ENCODE data around the gene IRF2BP2. TPM values are rescaled to one million over a fixed set of nuclear protein-coding genes. Genes with fewer than 3 reads are reported as not detected.

IRF2BP2 gene
- total and polyA plus RNA-seq, 2 of the 13 experiments (the other 11 are each of a cell fraction or from before 2014, with no cell fraction given), result 140 to 147 TPM

DNA sequence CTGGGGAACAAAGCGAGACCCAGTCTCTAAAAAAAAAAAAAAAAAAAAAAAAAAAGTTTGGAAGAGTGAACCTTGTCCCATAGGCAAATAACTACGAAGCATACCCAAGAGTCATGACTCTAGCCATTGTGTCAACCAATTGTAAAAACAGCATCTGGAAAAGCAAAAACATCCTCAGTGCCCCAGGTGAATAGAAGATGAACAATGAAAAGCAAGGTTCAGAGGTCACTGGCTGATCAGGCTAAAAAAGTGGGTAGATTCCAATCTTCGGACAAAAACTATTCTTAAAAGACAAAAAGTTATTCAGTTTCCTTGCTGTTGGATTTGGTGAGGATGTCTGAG lies 11.1 kb upstream of the IRF2BP2 start (continued):
- TF ChIP-seq ZNF703 (CRISPR knock-in tag; IDR thresholded peaks at IDR 0.05; ENCODE audit: borderline replicate concordance) (no peak), SMC3 (IDR thresholded peaks at IDR 0.05; ENCODE audit: low read length) (no peak), ZNF234 (CRISPR knock-in tag; conservative IDR thresholded peaks at IDR 0.05) (no peak), HIVEP1 (CRISPR knock-in tag; IDR thresholded peaks at IDR 0.05) (no peak), ZNF572 (CRISPR knock-in tag; IDR thresholded peaks at IDR 0.05) (no peak), ZNF20 (CRISPR knock-in tag; IDR thresholded peaks at IDR 0.05) (no peak), ZNF331 (CRISPR knock-in tag; IDR thresholded peaks at IDR 0.05) (no peak), ZNF777 (CRISPR knock-in tag; IDR thresholded peaks at IDR 0.05) (no peak), KDM6A (CRISPR knock-in tag; IDR thresholded peaks at IDR 0.05; ENCODE audit: low read depth) (no peak), CENPT (CRISPR knock-in tag; IDR thresholded peaks at IDR 0.05; ENCODE audit: low read depth) (no peak), HNRNPK (IDR thresholded peaks at IDR 0.05; ENCODE audit: low read depth, low read length, poor library complexity, severe bottlenecking) (no peak), NFYB (CRISPR knock-in tag; IDR thresholded peaks at IDR 0.05) (no peak), ZFP36L2 (CRISPR knock-in tag; IDR thresholded peaks at IDR 0.05) (no peak), JUNB (CRISPR knock-in tag; IDR thresholded peaks at IDR 0.05; ENCODE audit: borderline replicate concordance) (0 out of 2 replicates have a peak, but pooled peaks have one; percentile 31), ZNF772 (CRISPR knock-in tag; IDR thresholded peaks at IDR 0.05) (no peak)
- TF ChIP-seq, protein P1, sequence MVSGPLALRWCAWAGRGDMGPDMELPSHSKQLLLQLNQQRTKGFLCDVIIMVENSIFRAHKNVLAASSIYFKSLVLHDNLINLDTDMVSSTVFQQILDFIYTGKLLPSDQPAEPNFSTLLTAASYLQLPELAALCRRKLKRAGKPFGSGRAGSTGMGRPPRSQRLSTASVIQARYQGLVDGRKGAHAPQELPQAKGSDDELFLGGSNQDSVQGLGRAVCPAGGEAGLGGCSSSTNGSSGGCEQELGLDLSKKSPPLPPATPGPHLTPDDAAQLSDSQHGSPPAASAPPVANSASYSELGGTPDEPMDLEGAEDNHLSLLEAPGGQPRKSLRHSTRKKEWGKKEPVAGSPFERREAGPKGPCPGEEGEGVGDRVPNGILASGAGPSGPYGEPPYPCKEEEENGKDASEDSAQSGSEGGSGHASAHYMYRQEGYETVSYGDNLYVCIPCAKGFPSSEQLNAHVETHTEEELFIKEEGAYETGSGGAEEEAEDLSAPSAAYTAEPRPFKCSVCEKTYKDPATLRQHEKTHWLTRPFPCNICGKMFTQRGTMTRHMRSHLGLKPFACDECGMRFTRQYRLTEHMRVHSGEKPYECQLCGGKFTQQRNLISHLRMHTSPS (CRISPR knock-in tag; IDR thresholded peaks at IDR 0.05; ENCODE audit: low read depth), result no peak
- TF ChIP-seq, protein P2, sequence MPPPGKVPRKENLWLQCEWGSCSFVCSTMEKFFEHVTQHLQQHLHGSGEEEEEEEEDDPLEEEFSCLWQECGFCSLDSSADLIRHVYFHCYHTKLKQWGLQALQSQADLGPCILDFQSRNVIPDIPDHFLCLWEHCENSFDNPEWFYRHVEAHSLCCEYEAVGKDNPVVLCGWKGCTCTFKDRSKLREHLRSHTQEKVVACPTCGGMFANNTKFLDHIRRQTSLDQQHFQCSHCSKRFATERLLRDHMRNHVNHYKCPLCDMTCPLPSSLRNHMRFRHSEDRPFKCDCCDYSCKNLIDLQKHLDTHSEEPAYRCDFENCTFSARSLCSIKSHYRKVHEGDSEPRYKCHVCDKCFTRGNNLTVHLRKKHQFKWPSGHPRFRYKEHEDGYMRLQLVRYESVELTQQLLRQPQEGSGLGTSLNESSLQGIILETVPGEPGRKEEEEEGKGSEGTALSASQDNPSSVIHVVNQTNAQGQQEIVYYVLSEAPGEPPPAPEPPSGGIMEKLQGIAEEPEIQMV (CRISPR knock-in tag; IDR thresholded peaks at IDR 0.05; ENCODE audit: low read depth), result no peak
- TF ChIP-seq, protein P3, sequence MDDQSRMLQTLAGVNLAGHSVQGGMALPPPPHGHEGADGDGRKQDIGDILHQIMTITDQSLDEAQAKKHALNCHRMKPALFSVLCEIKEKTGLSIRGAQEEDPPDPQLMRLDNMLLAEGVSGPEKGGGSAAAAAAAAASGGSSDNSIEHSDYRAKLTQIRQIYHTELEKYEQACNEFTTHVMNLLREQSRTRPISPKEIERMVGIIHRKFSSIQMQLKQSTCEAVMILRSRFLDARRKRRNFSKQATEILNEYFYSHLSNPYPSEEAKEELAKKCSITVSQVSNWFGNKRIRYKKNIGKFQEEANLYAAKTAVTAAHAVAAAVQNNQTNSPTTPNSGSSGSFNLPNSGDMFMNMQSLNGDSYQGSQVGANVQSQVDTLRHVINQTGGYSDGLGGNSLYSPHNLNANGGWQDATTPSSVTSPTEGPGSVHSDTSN (CRISPR knock-in tag; IDR thresholded peaks at IDR 0.05; ENCODE audit: borderline replicate concordance), result no peak
- TF ChIP-seq, protein P4, sequence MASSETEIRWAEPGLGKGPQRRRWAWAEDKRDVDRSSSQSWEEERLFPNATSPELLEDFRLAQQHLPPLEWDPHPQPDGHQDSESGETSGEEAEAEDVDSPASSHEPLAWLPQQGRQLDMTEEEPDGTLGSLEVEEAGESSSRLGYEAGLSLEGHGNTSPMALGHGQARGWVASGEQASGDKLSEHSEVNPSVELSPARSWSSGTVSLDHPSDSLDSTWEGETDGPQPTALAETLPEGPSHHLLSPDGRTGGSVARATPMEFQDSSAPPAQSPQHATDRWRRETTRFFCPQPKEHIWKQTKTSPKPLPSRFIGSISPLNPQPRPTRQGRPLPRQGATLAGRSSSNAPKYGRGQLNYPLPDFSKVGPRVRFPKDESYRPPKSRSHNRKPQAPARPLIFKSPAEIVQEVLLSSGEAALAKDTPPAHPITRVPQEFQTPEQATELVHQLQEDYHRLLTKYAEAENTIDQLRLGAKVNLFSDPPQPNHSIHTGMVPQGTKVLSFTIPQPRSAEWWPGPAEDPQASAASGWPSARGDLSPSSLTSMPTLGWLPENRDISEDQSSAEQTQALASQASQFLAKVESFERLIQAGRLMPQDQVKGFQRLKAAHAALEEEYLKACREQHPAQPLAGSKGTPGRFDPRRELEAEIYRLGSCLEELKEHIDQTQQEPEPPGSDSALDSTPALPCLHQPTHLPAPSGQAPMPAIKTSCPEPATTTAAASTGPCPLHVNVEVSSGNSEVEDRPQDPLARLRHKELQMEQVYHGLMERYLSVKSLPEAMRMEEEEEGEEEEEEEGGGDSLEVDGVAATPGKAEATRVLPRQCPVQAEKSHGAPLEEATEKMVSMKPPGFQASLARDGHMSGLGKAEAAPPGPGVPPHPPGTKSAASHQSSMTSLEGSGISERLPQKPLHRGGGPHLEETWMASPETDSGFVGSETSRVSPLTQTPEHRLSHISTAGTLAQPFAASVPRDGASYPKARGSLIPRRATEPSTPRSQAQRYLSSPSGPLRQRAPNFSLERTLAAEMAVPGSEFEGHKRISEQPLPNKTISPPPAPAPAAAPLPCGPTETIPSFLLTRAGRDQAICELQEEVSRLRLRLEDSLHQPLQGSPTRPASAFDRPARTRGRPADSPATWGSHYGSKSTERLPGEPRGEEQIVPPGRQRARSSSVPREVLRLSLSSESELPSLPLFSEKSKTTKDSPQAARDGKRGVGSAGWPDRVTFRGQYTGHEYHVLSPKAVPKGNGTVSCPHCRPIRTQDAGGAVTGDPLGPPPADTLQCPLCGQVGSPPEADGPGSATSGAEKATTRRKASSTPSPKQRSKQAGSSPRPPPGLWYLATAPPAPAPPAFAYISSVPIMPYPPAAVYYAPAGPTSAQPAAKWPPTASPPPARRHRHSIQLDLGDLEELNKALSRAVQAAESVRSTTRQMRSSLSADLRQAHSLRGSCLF (CRISPR knock-in tag; IDR thresholded peaks at IDR 0.05; ENCODE audit: borderline replicate concordance), result no peak

Data from HepG2 (cell line).